Measurements from ENCODE around the gene LYG2. TPM values are rescaled to one million over a fixed set of nuclear protein-coding genes. Genes with fewer than 3 reads are reported as not detected.

The LYG2 gene
- total and polyA plus RNA-seq, 2 of the 4 experiments (the other 2 are of a cell fraction), result not detected

DNA sequence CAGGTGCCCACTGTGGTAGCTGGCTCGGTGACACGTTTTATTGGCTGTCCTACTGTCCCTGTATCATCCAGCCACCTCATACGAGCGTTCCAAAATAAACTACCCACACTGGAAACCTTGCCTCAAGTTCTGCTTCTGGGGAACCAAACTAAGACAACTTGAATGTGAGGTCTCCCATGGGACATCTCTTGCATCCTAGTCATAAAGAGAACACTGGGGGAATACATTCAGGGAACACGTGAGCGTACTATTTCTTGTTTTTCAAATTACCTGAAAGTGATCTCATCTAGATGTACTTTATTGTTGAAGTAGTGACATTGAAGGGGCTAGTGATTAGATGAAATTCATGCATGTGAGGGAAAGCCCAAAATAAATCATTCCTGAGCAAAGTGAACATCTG lies 15.0 kb downstream of the LYG2 start:
- WGBS, 2 experiments (ENCODE audit: extremely low coverage in 2 of 2, insufficient read length in 1 of 2), result no CpG with 5 or more reads among the region's 6 CpGs
- Histone ChIP-seq H3K4me3 (ENCODE audit: insufficient read depth, low read depth, low read length) (no peak overlapping the region), H4K5ac (ENCODE audit: low read depth, low read length) (no peak overlapping the region), H2BK120ac (ENCODE audit: low read depth, low read length) (no peak overlapping the region), H3K4me2 (ENCODE audit: low read depth, low read length) (no peak overlapping the region), H3K27ac (ENCODE audit: insufficient read depth, low read length) (no peak overlapping the region), H2BK15ac (ENCODE audit: low read depth, low read length) (no peak overlapping the region), H4K20me1 (ENCODE audit: insufficient read depth, low read length) (no peaks in the 10 kb centered on the region), H3K4ac (ENCODE audit: low read depth, low read length) (no peak overlapping the region), H3K9me1 (ENCODE audit: insufficient read depth, low read length) (0 out of 2 replicates have a peak, but pooled peaks cover 2% of the 10 kb centered on the region), H3K23ac (ENCODE audit: low read depth, low read length) (no peak overlapping the region), H3K18ac (ENCODE audit: low read depth, low read length) (no peak overlapping the region), H3K79me1 (ENCODE audit: low read depth in 1 of 2, low read length in 2 of 2) (no peaks in the 10 kb centered on the region), H3K56ac (ENCODE audit: extremely low read depth, insufficient read depth, low read length) (no peak overlapping the region), H3K4me1 (ENCODE audit: control insufficient read depth, insufficient read depth, low read length) (no peaks in the 10 kb centered on the region), H2BK20ac (ENCODE audit: low read depth, low read length) (no peak overlapping the region), H4K91ac (ENCODE audit: insufficient read depth, low read depth, low read length) (no peak overlapping the region), H2AK5ac (ENCODE audit: low read depth, low read length) (no peak overlapping the region), H3K27me3 (ENCODE audit: control insufficient read depth, insufficient read depth, low read length) (no peaks in the 10 kb centered on the region), H2AK9ac (replicated peaks; ENCODE audit: low read depth, low read length, poor library complexity) (no peak overlapping the region), H3K9me3 (ENCODE audit: control insufficient read depth, insufficient read depth, low read length) (no peaks in the 10 kb centered on the region), H2BK5ac (ENCODE audit: low read depth, low read length, poor library complexity, severe bottlenecking) (no peak overlapping the region), H3K36me3 (ENCODE audit: control insufficient read depth, insufficient read depth, low read length) (no peaks in the 10 kb centered on the region), H3K14ac (replicated peaks; ENCODE audit: low read depth, low read length) (no peak overlapping the region), H3K9ac (ENCODE audit: low read depth, low read length) (no peak overlapping the region), H2AFZ (replicated peaks; ENCODE audit: low read length, poor library complexity) (no peak overlapping the region), H4K8ac (ENCODE audit: low read depth in 2 of 2, low read length in 2 of 2) (no peak overlapping the region)
- ATAC-seq (ENCODE audit: low read depth), result no peak
- no TSS peak for BruUV-seq (replicated peaks)
- CTCF ChIA-PET, result no interaction called here
- in situ Hi-C loops (cut with MboI; ENCODE audit: low sequenced_read_pairs) (no loop called here), intact Hi-C loops (cut with micrococcal nuclease) (no loop called here), dilution Hi-C loops (cut with HindIII; ENCODE audit: low sequenced_read_pairs, unreplicated experiment) (no loop called here)
- no peak for DNase-seq
- POLR2A ChIA-PET (ENCODE audit: unreplicated experiment), result no interaction called here
- TF ChIP-seq MAFK (IDR thresholded peaks at IDR 0.05; ENCODE audit: low read depth, low read length) (no peak), RAD21 (IDR thresholded peaks at IDR 0.05; ENCODE audit: low read length) (no peak), NFE2L2 (IDR thresholded peaks at IDR 0.05; ENCODE audit: low read depth, low read length) (no peak), MXI1 (IDR thresholded peaks at IDR 0.05; ENCODE audit: borderline replicate concordance, low read depth, low read length) (no peak), POLR2A (IDR thresholded peaks at IDR 0.05; ENCODE audit: low read depth, low read length) (no peak), MAZ (IDR thresholded peaks at IDR 0.05; ENCODE audit: borderline replicate concordance, low read depth, low read length) (no peak), RCOR1 (IDR thresholded peaks at IDR 0.05; ENCODE audit: insufficient replicate concordance, low read length) (no peak), RFX5 (IDR thresholded peaks at IDR 0.05; ENCODE audit: low read depth, low read length) (no peak), BHLHE40 (IDR thresholded peaks at IDR 0.05; ENCODE audit: low read depth, low read length) (no peak), FOS (IDR thresholded peaks at IDR 0.05; ENCODE audit: low read depth, low read length) (no peak), CHD1 (IDR thresholded peaks at IDR 0.05; ENCODE audit: low read depth, low read length) (no peak), CEBPB (IDR thresholded peaks at IDR 0.05; ENCODE audit: low read depth, low read length) (no peak), SMC3 (IDR thresholded peaks at IDR 0.05; ENCODE audit: low read depth, low read length) (no peak)
- TF ChIP-seq, protein P1, sequence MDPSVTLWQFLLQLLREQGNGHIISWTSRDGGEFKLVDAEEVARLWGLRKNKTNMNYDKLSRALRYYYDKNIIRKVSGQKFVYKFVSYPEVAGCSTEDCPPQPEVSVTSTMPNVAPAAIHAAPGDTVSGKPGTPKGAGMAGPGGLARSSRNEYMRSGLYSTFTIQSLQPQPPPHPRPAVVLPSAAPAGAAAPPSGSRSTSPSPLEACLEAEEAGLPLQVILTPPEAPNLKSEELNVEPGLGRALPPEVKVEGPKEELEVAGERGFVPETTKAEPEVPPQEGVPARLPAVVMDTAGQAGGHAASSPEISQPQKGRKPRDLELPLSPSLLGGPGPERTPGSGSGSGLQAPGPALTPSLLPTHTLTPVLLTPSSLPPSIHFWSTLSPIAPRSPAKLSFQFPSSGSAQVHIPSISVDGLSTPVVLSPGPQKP (IDR thresholded peaks at IDR 0.05; ENCODE audit: borderline replicate concordance, low read depth, low read length), result no peak
- TF ChIP-seq, protein P2, sequence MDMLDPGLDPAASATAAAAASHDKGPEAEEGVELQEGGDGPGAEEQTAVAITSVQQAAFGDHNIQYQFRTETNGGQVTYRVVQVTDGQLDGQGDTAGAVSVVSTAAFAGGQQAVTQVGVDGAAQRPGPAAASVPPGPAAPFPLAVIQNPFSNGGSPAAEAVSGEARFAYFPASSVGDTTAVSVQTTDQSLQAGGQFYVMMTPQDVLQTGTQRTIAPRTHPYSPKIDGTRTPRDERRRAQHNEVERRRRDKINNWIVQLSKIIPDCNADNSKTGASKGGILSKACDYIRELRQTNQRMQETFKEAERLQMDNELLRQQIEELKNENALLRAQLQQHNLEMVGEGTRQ (IDR thresholded peaks at IDR 0.05; ENCODE audit: low read depth, low read length), result no peak
- TF ChIP-seq, protein P3, sequence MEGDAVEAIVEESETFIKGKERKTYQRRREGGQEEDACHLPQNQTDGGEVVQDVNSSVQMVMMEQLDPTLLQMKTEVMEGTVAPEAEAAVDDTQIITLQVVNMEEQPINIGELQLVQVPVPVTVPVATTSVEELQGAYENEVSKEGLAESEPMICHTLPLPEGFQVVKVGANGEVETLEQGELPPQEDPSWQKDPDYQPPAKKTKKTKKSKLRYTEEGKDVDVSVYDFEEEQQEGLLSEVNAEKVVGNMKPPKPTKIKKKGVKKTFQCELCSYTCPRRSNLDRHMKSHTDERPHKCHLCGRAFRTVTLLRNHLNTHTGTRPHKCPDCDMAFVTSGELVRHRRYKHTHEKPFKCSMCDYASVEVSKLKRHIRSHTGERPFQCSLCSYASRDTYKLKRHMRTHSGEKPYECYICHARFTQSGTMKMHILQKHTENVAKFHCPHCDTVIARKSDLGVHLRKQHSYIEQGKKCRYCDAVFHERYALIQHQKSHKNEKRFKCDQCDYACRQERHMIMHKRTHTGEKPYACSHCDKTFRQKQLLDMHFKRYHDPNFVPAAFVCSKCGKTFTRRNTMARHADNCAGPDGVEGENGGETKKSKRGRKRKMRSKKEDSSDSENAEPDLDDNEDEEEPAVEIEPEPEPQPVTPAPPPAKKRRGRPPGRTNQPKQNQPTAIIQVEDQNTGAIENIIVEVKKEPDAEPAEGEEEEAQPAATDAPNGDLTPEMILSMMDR (conservative IDR thresholded peaks at IDR 0.05; ENCODE audit: low read depth, low read length), result no peak
